GM10248 (cell line): ENCODE data around the gene MAOB.

ENCODE experiments used
- CTCF ChIA-PET: fragments of 300-600 bp; sonication (Branson Sonifier 250); formaldehyde crosslinking; extraction: SDS; loops from one replicate; lab custom pipeline; 2021; ENCODE audit warnings: antibody characterized with exemption; lab: Yijun Ruan, JAX
- POLR2A ChIA-PET: fragments of 350-650 bp; sonication (Branson Sonifier 250); formaldehyde crosslinking; extraction: SDS; loops from one replicate; lab custom pipeline; 2020; ENCODE audit warnings: antibody characterized with exemption; lab: Yijun Ruan, JAX
- DNase-seq: peaks from one replicate; pipeline ENCODE4 v3.0.0; 2012; ENCODE audit errors: extremely low spot score
- TF ChIP-seq, protein P1 (sequence below): IDR thresholded peaks from 2 replicates; pipeline ENCODE4 v1.5.1; 2012; ENCODE audit warnings: mild to moderate bottlenecking, low read depth; ENCODE audit errors: extremely low read depth, missing control alignments, control extremely low read depth

The MAOB gene

DNA sequence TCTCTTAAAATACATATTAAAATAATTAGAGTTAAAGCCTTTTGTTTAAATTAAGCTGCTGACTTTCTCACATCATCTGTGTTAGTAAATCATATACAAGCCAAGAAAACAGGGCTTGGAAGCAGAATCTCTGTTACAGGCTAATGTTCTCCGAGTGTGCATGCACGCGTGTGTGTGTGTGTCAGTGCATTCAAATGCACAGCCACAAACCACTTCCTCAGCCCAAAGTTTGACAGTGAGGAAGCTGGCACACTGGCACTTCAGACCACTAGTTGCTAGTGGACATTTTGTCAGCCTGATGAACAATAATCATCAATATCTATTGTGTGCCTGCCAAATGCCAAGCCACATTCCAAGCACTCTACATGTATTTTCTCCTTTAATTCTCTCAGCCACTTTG lies 5.6 kb downstream of the MAOB start:
- no peak for DNase-seq
- TF ChIP-seq, protein P1, sequence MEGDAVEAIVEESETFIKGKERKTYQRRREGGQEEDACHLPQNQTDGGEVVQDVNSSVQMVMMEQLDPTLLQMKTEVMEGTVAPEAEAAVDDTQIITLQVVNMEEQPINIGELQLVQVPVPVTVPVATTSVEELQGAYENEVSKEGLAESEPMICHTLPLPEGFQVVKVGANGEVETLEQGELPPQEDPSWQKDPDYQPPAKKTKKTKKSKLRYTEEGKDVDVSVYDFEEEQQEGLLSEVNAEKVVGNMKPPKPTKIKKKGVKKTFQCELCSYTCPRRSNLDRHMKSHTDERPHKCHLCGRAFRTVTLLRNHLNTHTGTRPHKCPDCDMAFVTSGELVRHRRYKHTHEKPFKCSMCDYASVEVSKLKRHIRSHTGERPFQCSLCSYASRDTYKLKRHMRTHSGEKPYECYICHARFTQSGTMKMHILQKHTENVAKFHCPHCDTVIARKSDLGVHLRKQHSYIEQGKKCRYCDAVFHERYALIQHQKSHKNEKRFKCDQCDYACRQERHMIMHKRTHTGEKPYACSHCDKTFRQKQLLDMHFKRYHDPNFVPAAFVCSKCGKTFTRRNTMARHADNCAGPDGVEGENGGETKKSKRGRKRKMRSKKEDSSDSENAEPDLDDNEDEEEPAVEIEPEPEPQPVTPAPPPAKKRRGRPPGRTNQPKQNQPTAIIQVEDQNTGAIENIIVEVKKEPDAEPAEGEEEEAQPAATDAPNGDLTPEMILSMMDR = no peak
- ChIA-PET CTCF (no interaction called here), POLR2A (no interaction called here)

DNA sequence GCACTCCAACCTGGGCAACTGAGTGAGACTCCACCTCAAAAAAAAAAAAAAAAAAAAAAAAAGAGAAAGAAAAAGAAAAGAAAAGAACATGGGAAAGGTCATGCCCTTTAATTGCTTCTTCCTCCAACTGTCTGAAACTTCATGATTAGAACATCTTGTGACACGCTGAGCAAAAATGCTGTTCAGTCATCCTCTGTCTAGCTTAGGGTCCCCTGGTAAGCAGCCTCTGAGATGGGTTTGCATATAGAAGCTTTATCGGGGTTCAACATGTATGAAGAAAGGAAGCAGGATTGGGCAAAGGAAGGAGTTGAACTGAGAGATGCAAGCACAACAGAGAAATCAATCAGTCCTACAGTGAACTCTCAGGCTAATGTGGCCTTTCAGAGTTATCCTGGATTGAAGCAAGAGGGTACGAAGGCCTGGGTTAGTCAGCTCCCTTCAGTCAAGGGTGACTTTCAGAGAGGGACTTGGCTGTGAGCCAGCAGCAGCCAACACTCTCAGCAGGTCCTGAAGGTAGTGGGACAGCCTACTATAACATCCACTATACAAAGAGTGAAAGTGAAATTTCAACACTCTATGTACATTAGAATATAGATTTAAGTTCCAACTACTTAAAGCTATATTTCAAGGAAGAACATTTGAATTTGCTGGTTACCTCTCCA lies 11.4 kb downstream of the MAOB start:
- ChIA-PET CTCF (no interaction called here), POLR2A (no interaction called here)
- TF ChIP-seq, protein P1 = no peak
- no peak for DNase-seq

DNA sequence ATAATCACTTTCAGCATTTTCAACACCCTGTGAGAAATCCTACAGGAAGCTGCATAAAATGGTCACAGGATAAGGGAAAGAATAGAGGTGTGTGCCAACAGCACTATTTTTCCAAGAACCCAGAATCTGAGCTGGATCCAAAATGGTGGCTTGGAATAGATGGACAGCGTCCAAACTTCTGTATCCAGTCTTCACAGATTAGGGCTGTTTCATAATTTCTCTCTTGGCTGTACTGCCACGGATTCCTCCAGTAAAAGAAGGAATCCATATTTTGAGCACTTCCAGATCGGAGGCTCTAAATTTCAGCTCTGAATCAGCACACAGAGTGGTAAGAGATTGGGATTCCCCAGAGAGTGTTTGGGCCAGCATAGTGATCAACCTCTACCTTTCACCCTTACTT lies 12.2 kb downstream of the MAOB start:
- CTCF ChIA-PET = no interaction called here

DNA sequence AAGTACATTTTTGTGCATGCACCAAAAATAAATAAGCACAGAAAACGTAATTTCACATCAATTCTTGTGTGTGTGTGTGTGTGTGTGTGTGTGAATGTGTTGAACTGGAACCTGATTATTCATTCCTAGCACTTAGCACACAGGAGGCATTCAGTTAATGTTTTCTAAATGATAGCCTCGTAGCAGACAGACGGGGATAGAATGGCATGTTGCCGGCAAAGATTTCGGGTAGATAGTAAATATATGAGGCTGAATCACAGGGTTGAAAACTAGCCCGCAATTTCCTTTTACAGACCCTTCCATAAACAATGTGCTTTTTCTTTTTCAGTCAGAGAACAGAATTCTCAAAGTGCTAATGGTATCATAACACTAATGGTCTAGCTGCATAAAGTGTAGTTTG lies 13.5 kb downstream of the MAOB start:
- DNase-seq = no peak
- ChIA-PET CTCF (no interaction called here), POLR2A (no interaction called here)
- TF ChIP-seq, protein P1 = no peak

More for the DNA sequence above, 12.2 kb downstream of the MAOB start:
- POLR2A ChIA-PET = no interaction called here
- TF ChIP-seq, protein P1 = no peak
- no peak for DNase-seq

DNA sequence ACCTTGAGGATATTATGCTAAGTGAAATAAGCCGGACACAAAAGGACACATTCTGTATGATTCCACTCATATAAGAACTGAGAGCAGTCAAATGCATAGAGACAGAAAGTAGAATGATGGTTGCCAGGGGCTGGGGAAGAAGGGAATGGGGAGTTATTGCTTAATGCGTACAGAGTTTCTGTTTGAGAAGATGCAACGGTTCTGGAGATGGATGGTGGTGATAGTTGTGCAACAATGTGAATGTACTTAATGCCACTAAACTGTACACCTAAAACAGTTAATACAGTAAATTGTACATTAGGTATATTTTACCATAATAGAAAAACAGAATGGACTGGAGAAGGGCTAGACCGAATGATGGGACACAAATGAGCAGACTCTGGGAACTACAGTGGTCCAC lies 15.8 kb downstream of the MAOB start:
- ChIA-PET CTCF (no interaction called here), POLR2A (no interaction called here)
- no peak for DNase-seq
- TF ChIP-seq, protein P1 = no peak

DNA sequence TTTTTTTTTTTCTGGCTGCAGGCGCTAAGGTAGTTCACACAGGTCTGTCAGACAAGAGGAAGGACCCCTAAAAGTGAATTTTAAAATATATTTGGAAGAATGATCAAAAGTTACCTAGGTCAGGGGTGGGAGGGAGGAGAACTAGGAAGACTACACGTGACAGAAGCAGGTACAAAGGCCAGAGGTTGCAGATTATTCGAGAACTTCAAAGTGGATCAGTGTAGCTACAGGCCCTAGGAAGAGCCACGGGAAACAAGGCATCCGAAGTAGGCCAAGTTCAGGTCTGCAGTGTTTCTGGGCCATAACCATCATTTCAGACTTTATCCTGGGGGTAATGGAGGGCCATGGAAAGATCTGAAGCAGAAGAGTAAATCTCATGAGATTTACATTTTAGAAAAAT lies 16.5 kb downstream of the MAOB start:
- ChIA-PET CTCF (no interaction called here), POLR2A (no interaction called here)
- TF ChIP-seq, protein P1 = no peak
- no peak for DNase-seq
